Natural killer cell (primary cell): ENCODE measurements around the gene TMEM253. TPM values are rescaled to one million over a fixed set of nuclear protein-coding genes. Genes with fewer than 3 reads are reported as not detected.
A peak's percentile ranks its signal among the peaks of the same experiment; 100 is the strongest.

Experiments used
- ATAC-seq, 3 donors: fragments of 150-1000 bp in 2 of 3; fragments of 200-7000 bp in 1 of 3; cut with Tn5 transposase; 1 replicate in 1 of 3; 2 replicates in 2 of 3; pipeline ENCODE4 v1.10.0; 2021; ENCODE audit warnings: mild to moderate bottlenecking in 2 of 3, moderate library complexity in 2 of 3
- DNase-seq, 2 donors: peaks; one replicate each; pipeline versions ENCODE4 v3.0.0 to v3.0.0-alpha.2; 2013 to 2021; ENCODE audit warnings: mixed read lengths in 1 of 2
- H3K27ac ChIP-seq: one replicate; pipeline ENCODE4 v1.5.1; 2013; ENCODE audit warnings: mild to moderate bottlenecking, low read length
- H3K27me3 ChIP-seq: one replicate; pipeline ENCODE4 v1.6.1; 2013; ENCODE audit warnings: low read length; ENCODE audit not compliant: control insufficient read depth, insufficient read depth
- H3K36me3 ChIP-seq: one replicate; pipeline ENCODE4 v1.6.1; 2013; ENCODE audit warnings: low read length; ENCODE audit not compliant: control insufficient read depth, insufficient read depth
- H3K4me1 ChIP-seq: one replicate; pipeline ENCODE4 v1.6.1; 2013; ENCODE audit warnings: low read length; ENCODE audit not compliant: control insufficient read depth, insufficient read depth
- H3K4me3 ChIP-seq: one replicate; pipeline ENCODE4 v1.5.1; 2013; ENCODE audit warnings: low read length
- H3K9me3 ChIP-seq: one replicate; pipeline ENCODE4 v1.6.1; 2013; ENCODE audit warnings: low read length; ENCODE audit not compliant: control insufficient read depth, insufficient read depth
- H3K27ac Mint-ChIP-seq, 2 donors: one replicate each; pipeline ENCODE4 v1.8.0; 2022; ENCODE audit warnings: mild to moderate bottlenecking in 2 of 2, mixed read lengths in 2 of 2, moderate library complexity in 1 of 2
- H3K27me3 Mint-ChIP-seq, 2 donors: one replicate each; pipeline ENCODE4 v1.8.0; 2022; ENCODE audit warnings: low read depth in 2 of 2, mixed read lengths in 2 of 2
- H3K36me3 Mint-ChIP-seq: one replicate; pipeline ENCODE4 v1.8.0; 2022; ENCODE audit warnings: mixed read lengths
- H3K4me1 Mint-ChIP-seq, 2 donors: one replicate each; pipeline ENCODE4 v1.8.0; 2022; ENCODE audit warnings: mixed read lengths in 2 of 2
- H3K4me3 Mint-ChIP-seq: one replicate; pipeline ENCODE4 v1.8.0; 2022; ENCODE audit warnings: mild to moderate bottlenecking, moderate library complexity, mixed read lengths
- H3K9me3 Mint-ChIP-seq, 2 donors: one replicate each; pipeline ENCODE4 v1.8.0; 2022; ENCODE audit warnings: mixed read lengths in 2 of 2
- CTCF ChIP-seq: fragments of 200-600 bp; IDR thresholded peaks from one replicate; pipeline ENCODE4 v1.8.0; 2022; ENCODE audit warnings: antibody characterized with exemption
- WGBS: methylation state at CpG from one replicate; pipeline ENCODE4 v1.1.7; 2013; ENCODE audit warnings: missing lambda C conversion rate; ENCODE audit not compliant: insufficient coverage; 5-methylcytosine and 5-hydroxymethylcytosine counted together
- intact Hi-C: fragments of 100-400 bp; cut with micrococcal nuclease; formaldehyde crosslinking; loops from one replicate; pipeline ENCODE4 v1.14.2; 2022
- total RNA-seq, 4 donors: library from RNA; stranded (reverse); fragments of 120-200 nt in 1 of 4; gene quantifications; one replicate each; pipeline versions ENCODE4 v1.2.3 to v1.2.4, GENCODE V29; 2013 to 2022

TMEM253 gene
- total RNA-seq, 3 donors from 2014 or later (not counting 1 experiment from before 2014, with no cell fraction given): 0.40 TPM; not detected in 2

DNA sequence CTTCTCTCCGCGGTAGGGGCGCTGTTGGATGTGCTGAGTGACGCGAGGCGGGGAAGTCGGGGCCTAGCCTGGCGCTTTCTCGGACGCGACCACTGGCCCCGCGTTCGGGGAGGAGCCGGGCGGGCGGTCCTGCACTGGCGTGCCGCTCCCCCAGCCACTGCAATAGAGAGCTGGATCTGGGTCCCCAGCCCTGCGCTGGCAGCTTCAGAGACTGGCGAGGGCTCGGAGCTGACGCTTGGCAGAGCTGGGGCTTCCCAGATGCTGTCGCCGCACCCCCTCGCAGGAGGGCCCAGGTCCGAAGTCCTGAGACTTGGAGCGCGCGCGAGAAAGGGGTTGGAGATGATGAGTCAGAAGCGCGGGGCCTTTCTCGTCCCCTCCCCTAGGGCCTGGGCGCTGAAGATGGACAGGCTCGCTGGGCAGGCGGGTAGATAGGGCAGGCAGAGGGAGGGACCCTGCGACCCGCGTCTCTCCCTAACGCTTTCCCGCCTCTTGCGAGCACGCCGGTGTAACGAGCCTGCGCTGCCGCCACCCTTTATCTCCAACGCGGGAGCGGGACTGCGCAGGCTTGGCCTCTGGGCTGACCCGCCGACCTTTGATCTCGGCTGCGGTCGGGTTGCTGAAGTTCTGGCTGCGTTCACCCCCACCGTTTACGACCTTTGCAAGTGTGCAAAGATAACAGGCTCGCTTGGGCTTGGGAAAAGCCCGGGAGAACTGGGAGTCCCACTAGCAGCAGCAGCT, 3.0 kb downstream of the TMEM253 start:
- peak; percentile 83 to 94 (median 87) for ATAC-seq

GRCh38 chr14:21104448-21105060, 3.7 kb downstream of the TMEM253 start:
- Histone ChIP-seq H3K27me3 (no peaks in the 10 kb centered on the region), H3K4me1 (peaks cover 17% of the 10 kb centered on the region), H3K4me3 (peak overlapping the region; percentile 60), H3K36me3 (no peaks in the 10 kb centered on the region), H3K27ac (peak overlapping the region; percentile 100), H3K9me3 (no peaks in the 10 kb centered on the region)
- H3K9me3 Mint-ChIP-seq: no peaks in the 10 kb centered on the region
- peak; percentile 87 for TF ChIP-seq CTCF
- peaks cover 25 to 31% of the 10 kb centered on the region in 2 donors for H3K4me1 Mint-ChIP-seq
- peak; percentile 64 to 84 for DNase-seq
- H3K27ac Mint-ChIP-seq: peak overlapping the region; percentile 91 to 95
- peak overlapping the region; percentile 92 for H3K4me3 Mint-ChIP-seq
- intact Hi-C loops: loop anchor here (1.0 to 5.0 kb wide), 3 partner anchors 36 to 642 kb away; partner anchors contain the start of gene PIP4P1
- 7% methylated on average over 8 of the region's 8 CpGs for WGBS
- H3K27me3 Mint-ChIP-seq: peaks cover 0 to 4% of the 10 kb centered on the region in 2 donors
- ATAC-seq: peak; percentile 51 to 67 (median 53)
- no peaks in the 10 kb centered on the region for H3K36me3 Mint-ChIP-seq

More for the DNA sequence above, 3.0 kb downstream of the TMEM253 start:
- intact Hi-C loops: loop anchor here (1.0 to 5.0 kb wide), 3 partner anchors 36 to 642 kb away; partner anchors contain the start of gene PIP4P1
- no peak for TF ChIP-seq CTCF
- DNase-seq: peak; percentile 93 to 96
- H3K4me1 Mint-ChIP-seq: peaks cover 32 to 38% of the 10 kb centered on the region in 2 donors
- H3K27ac ChIP-seq: peak overlapping the region; percentile 100
- peak overlapping the region; percentile 91 to 95 for H3K27ac Mint-ChIP-seq
- H3K36me3 Mint-ChIP-seq: no peaks in the 10 kb centered on the region
- peak overlapping the region; percentile 60 for H3K4me3 ChIP-seq
- no peaks in the 10 kb centered on the region for H3K9me3 ChIP-seq
- WGBS: under 1% methylated on average over 62 of the region's 62 CpGs
- H3K9me3 Mint-ChIP-seq: no peaks in the 10 kb centered on the region
- no peaks in the 10 kb centered on the region for H3K27me3 ChIP-seq
- no peaks in the 10 kb centered on the region for H3K36me3 ChIP-seq
- peak overlapping the region; percentile 92 for H3K4me3 Mint-ChIP-seq
- H3K4me1 ChIP-seq: peaks cover 22% of the 10 kb centered on the region
- peaks cover 0 to 4% of the 10 kb centered on the region in 2 donors for H3K27me3 Mint-ChIP-seq

- intact Hi-C loops: no loop called here
- no peak for DNase-seq
- Histone ChIP-seq H3K9me3 (no peaks in the 10 kb centered on the region), H3K4me1 (peaks cover 17% of the 10 kb centered on the region), H3K27me3 (no peaks in the 10 kb centered on the region), H3K36me3 (no peaks in the 10 kb centered on the region), H3K4me3 (no peak overlapping the region), H3K27ac (peak overlapping the region; percentile 100)
- no peak for TF ChIP-seq CTCF
- Mint-ChIP-seq H3K27me3 (peaks cover 0 to 6% of the 10 kb centered on the region in 2 donors), H3K27ac (peak overlapping the region; percentile 91 to 95), H3K9me3 (no peaks in the 10 kb centered on the region), H3K36me3 (no peaks in the 10 kb centered on the region), H3K4me3 (no peak overlapping the region), H3K4me1 (peaks cover 25 to 31% of the 10 kb centered on the region in 2 donors)
- ATAC-seq: no peak
- WGBS: 89% methylated on average over 8 of the region's 8 CpGs
Observed at GRCh38 chr14:21105095-21105494, 4.2 kb downstream of the TMEM253 start.
